Astrocyte (in vitro differentiated cells and primary cell): ENCODE results near the gene TNK1. TPM values are rescaled to one million over a fixed set of nuclear protein-coding genes. Genes with fewer than 3 reads are reported as not detected.
A peak's percentile ranks its signal among the peaks of the same experiment; 100 is the strongest.

Experiments used
- DNase-seq: peaks from one replicate; pipeline ENCODE4 v3.0.0-alpha.2; 2010; ENCODE audit warnings: low read depth
- FAIRE-seq: peaks from 2 replicates; lab custom pipeline; 2011; peaks lifted over from hg19 to GRCh38; lab: Jason Lieb, UNC
- H2AFZ ChIP-seq: 2 replicates; pipeline ENCODE4 v1.6.0; 2012; ENCODE audit warnings: low read depth, low read length, inconsistent platforms
- H3K27ac ChIP-seq: 2 replicates; pipeline ENCODE4 v1.5.1; 2011; ENCODE audit warnings: low read depth, low read length, inconsistent platforms
- H3K27me3 ChIP-seq: 2 replicates; pipeline ENCODE4 v1.6.0; 2011; ENCODE audit warnings: low read length, inconsistent platforms; ENCODE audit not compliant: insufficient read depth
- H3K36me3 ChIP-seq: 2 replicates; pipeline ENCODE4 v1.5.1; 2011; ENCODE audit warnings: low read length, inconsistent platforms; ENCODE audit not compliant: insufficient read depth
- H3K4me1 ChIP-seq: 2 replicates; pipeline ENCODE4 v1.5.1; 2011; ENCODE audit warnings: low read length, inconsistent platforms; ENCODE audit not compliant: insufficient read depth
- H3K4me2 ChIP-seq: 2 replicates; pipeline ENCODE4 v1.6.0; 2012; ENCODE audit warnings: low read length, inconsistent platforms
- H3K4me3 ChIP-seq: 2 replicates; pipeline ENCODE4 v1.5.1; 2011; ENCODE audit warnings: low read depth, mild to moderate bottlenecking, low read length, inconsistent platforms; ENCODE audit not compliant: insufficient read depth
- H3K79me2 ChIP-seq: 2 replicates; pipeline ENCODE4 v1.6.0; 2012; ENCODE audit warnings: mild to moderate bottlenecking, low read length, inconsistent platforms; ENCODE audit not compliant: insufficient read depth
- H3K9ac ChIP-seq: 2 replicates; pipeline ENCODE4 v1.6.0; 2012; ENCODE audit warnings: mild to moderate bottlenecking, low read length, inconsistent platforms
- H3K9me3 ChIP-seq: 2 replicates; pipeline ENCODE4 v1.5.1; 2012; ENCODE audit warnings: low read depth, mild to moderate bottlenecking, low read length, inconsistent platforms; ENCODE audit not compliant: insufficient read depth
- H4K20me1 ChIP-seq: 2 replicates; pipeline ENCODE4 v1.6.0; 2012; ENCODE audit warnings: low read length, inconsistent platforms; ENCODE audit not compliant: insufficient read depth
- H3K27ac Mint-ChIP-seq: one replicate; pipeline ENCODE4 v1.8.0; 2021; ENCODE audit warnings: mild to moderate bottlenecking, mixed read lengths; ENCODE audit not compliant: unreplicated experiment
- H3K27me3 Mint-ChIP-seq: one replicate; pipeline ENCODE4 v1.8.0; 2021; ENCODE audit warnings: low read depth, mixed read lengths; ENCODE audit not compliant: unreplicated experiment
- H3K36me3 Mint-ChIP-seq: one replicate; pipeline ENCODE4 v1.8.0; 2021; ENCODE audit warnings: low read depth, mixed read lengths; ENCODE audit not compliant: unreplicated experiment
- H3K4me1 Mint-ChIP-seq: one replicate; pipeline ENCODE4 v1.8.0; 2021; ENCODE audit warnings: low read depth, mixed read lengths; ENCODE audit not compliant: unreplicated experiment
- H3K4me3 Mint-ChIP-seq: one replicate; pipeline ENCODE4 v1.8.0; 2021; ENCODE audit warnings: mild to moderate bottlenecking, moderate library complexity, mixed read lengths; ENCODE audit not compliant: unreplicated experiment
- H3K9me3 Mint-ChIP-seq: one replicate; pipeline ENCODE4 v1.8.0; 2021; ENCODE audit warnings: mild to moderate bottlenecking, mixed read lengths; ENCODE audit not compliant: unreplicated experiment
- EZH2 ChIP-seq: IDR thresholded peaks from 2 replicates; pipeline ENCODE4 v1.6.1; 2012; ENCODE audit warnings: mild to moderate bottlenecking, low read length, inconsistent platforms; ENCODE audit not compliant: insufficient read depth
- total RNA-seq: library from RNA; stranded (reverse); gene quantifications from 2 replicates; pipeline ENCODE4 v1.2.1, GENCODE V29; 2021
- TF ChIP-seq, protein P1 (sequence below): IDR thresholded peaks from 2 replicates; pipeline ENCODE4 v1.5.1; 2011; ENCODE audit warnings: low read depth, mild to moderate bottlenecking, inconsistent platforms, low read length, moderate library complexity; ENCODE audit not compliant: insufficient read depth

The TNK1 gene
- total RNA-seq, 1 donor from 2014 or later = 1.6 TPM

DNA sequence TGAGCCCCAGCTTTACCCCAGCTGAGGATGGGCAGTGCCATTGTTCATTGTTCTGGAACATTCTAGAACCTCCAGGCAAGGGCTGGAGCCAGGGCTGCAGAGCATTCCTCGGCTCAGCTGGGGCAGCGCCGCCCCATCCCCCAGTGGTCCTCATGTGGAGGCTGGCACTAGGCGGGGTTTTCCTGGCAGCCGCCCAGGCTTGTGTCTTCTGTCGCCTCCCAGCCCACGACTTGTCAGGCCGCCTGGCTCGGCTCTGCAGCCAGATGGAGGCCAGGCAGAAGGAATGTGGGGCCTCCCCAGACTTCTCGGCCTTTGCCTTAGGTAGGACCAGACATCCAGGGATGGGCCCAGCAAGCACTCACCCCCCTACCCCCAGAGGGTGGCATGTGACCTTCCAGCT lies 25.8 kb upstream of the TNK1 start, which contains the start of gene TMEM95:
Gene TMEM95 (plus strand): TSS at position 104 of the 400 bp plus-strand sequence. CDS start 49 bp downstream, at position 153.
- Mint-ChIP-seq H3K27ac (peak within 1 kb of the TSS; percentile 80), H3K4me1 (peaks cover 15% of the 10 kb centered on the region)
- no peak within 1 kb of the TSS for H3K27ac ChIP-seq

DNA sequence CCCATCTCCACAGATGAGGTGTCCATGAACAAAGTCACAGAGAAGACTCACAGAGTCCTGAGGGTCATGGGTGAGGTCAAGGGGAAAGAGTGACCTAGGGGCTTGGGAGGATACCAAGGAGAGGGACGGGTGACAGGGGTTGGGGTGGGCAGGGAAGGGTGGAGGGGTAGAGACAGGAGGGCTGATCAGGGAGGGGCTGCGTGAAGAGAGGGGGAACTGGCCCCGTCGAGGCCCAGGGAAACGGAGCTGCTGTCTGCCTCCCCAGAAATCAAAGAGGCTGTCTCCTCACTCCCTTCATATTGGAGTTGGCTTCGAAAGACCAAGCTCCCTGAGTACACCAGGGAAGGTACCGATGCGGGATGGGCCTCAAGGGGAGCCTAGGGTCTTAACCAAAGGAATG lies 25.3 kb upstream of the TNK1 start:
- no peak overlapping the region for H2AFZ ChIP-seq
- H3K27me3 ChIP-seq = peaks cover 3% of the 10 kb centered on the region
- peaks cover 25% of the 10 kb centered on the region for H3K4me1 ChIP-seq
- H3K4me3 Mint-ChIP-seq = no peak overlapping the region
- no peak for FAIRE-seq
- TF ChIP-seq, protein P1, sequence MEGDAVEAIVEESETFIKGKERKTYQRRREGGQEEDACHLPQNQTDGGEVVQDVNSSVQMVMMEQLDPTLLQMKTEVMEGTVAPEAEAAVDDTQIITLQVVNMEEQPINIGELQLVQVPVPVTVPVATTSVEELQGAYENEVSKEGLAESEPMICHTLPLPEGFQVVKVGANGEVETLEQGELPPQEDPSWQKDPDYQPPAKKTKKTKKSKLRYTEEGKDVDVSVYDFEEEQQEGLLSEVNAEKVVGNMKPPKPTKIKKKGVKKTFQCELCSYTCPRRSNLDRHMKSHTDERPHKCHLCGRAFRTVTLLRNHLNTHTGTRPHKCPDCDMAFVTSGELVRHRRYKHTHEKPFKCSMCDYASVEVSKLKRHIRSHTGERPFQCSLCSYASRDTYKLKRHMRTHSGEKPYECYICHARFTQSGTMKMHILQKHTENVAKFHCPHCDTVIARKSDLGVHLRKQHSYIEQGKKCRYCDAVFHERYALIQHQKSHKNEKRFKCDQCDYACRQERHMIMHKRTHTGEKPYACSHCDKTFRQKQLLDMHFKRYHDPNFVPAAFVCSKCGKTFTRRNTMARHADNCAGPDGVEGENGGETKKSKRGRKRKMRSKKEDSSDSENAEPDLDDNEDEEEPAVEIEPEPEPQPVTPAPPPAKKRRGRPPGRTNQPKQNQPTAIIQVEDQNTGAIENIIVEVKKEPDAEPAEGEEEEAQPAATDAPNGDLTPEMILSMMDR = no peak
- no peak for TF ChIP-seq EZH2
- H3K9me3 ChIP-seq = no peaks in the 10 kb centered on the region
- H3K4me2 ChIP-seq = no peak overlapping the region
- H3K9ac ChIP-seq = no peak overlapping the region
- H3K36me3 Mint-ChIP-seq = no peaks in the 10 kb centered on the region
- no peak overlapping the region for H3K4me3 ChIP-seq
- H3K27ac ChIP-seq = no peak overlapping the region
- peaks cover 34% of the 10 kb centered on the region for H3K79me2 ChIP-seq
- H3K9me3 Mint-ChIP-seq = no peaks in the 10 kb centered on the region
- H3K4me1 Mint-ChIP-seq = peaks cover 15% of the 10 kb centered on the region
- no peak overlapping the region for H3K27ac Mint-ChIP-seq
- H3K27me3 Mint-ChIP-seq = no peaks in the 10 kb centered on the region
- H4K20me1 ChIP-seq = peaks cover 25% of the 10 kb centered on the region
- H3K36me3 ChIP-seq = no peaks in the 10 kb centered on the region
- DNase-seq = no peak

More for the DNA sequence above, 25.8 kb upstream of the TNK1 start, which contains the start of gene TMEM95:
- H4K20me1 ChIP-seq = peaks cover 25% of the 10 kb centered on the region
- FAIRE-seq (no peak), DNase-seq (no peak)
- H3K27me3 ChIP-seq = peaks cover 3% of the 10 kb centered on the region
- H3K27me3 Mint-ChIP-seq = no peaks in the 10 kb centered on the region
- peaks cover 25% of the 10 kb centered on the region for H3K4me1 ChIP-seq
- no peaks in the 10 kb centered on the region for H3K36me3 Mint-ChIP-seq
- peak within 1 kb of the TSS; percentile 97 for H3K4me2 ChIP-seq
- H3K4me3 ChIP-seq = no peak within 1 kb of the TSS
- H3K9ac ChIP-seq = peak within 1 kb of the TSS; percentile 30
- H3K9me3 ChIP-seq = no peaks in the 10 kb centered on the region
- H3K79me2 ChIP-seq = peaks cover 34% of the 10 kb centered on the region
- no peaks in the 10 kb centered on the region for H3K36me3 ChIP-seq
- H2AFZ ChIP-seq = no peak within 1 kb of the TSS
- TF ChIP-seq, protein P1 = no peak
- TF ChIP-seq EZH2 = no peak
- peak within 1 kb of the TSS; percentile 94 for H3K4me3 Mint-ChIP-seq
- no peaks in the 10 kb centered on the region for H3K9me3 Mint-ChIP-seq

DNA sequence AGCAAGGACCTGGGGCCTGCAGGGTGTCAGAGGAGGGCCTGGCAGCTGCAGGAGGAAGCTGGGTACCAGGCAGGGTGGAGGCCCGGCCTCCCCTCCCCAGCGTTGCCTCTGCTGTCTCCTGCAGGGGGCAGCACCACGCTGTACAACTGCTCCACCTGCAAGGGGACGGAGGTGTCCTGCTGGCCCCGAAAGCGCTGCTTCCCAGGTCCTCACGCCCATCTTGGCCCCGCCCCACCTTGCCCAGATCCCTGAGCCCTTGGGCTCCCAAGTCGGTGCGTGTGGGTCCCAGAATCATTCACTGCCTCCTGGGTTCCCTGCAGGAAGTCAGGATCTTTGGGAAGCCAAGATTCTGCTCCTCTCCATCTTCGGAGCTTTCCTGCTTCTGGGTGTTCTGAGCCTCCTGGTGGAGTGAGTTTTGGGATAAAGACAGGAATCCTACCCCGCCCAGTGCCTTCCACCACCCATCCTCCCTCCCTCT lies 24.8 kb upstream of the TNK1 start:
- H3K36me3 Mint-ChIP-seq = no peaks in the 10 kb centered on the region
- H3K4me3 Mint-ChIP-seq = no peak overlapping the region
- H3K9ac ChIP-seq = no peak overlapping the region
- no peak for FAIRE-seq
- H3K4me1 Mint-ChIP-seq = peaks cover 15% of the 10 kb centered on the region
- H3K4me1 ChIP-seq = peaks cover 25% of the 10 kb centered on the region
- no peak overlapping the region for H3K27ac ChIP-seq
- TF ChIP-seq, protein P1 = peak; percentile 56
- no peak for TF ChIP-seq EZH2
- no peaks in the 10 kb centered on the region for H3K9me3 ChIP-seq
- H3K9me3 Mint-ChIP-seq = no peaks in the 10 kb centered on the region
- H2AFZ ChIP-seq = no peak overlapping the region
- H3K27me3 Mint-ChIP-seq = no peaks in the 10 kb centered on the region
- DNase-seq = peak; percentile 24
- H4K20me1 ChIP-seq = peaks cover 25% of the 10 kb centered on the region
- H3K27ac Mint-ChIP-seq = no peak overlapping the region
- peaks cover 3% of the 10 kb centered on the region for H3K27me3 ChIP-seq
- no peak overlapping the region for H3K4me3 ChIP-seq
- H3K4me2 ChIP-seq = no peak overlapping the region
- peaks cover 29% of the 10 kb centered on the region for H3K79me2 ChIP-seq
- H3K36me3 ChIP-seq = no peaks in the 10 kb centered on the region
